Renal cortex interstitium (tissue), 11 donors: ENCODE results near the gene TFDP1. TPM values are rescaled to one million over a fixed set of nuclear protein-coding genes. Genes with fewer than 3 reads are reported as not detected.
"Not testable (repeated sequence)": the region's sequence is repeated elsewhere in the genome, so short reads cannot be mapped to it uniquely, and the experiment has no call there.

Experiments
- DNase-seq, 11 donors: peaks; one replicate each; pipeline ENCODE4 v3.0.0-alpha.2; 2013; ENCODE audit warnings: low read depth in 9 of 11, low spot score in 4 of 11; ENCODE audit errors: extremely low read depth in 1 of 11
- polyA plus RNA-seq, 3 donors: library from polyadenylated mRNA; unstranded; fragments of 120-200 nt; gene quantifications; one replicate each; pipeline ENCODE4 v1.2.1, GENCODE V29; 2013; ENCODE audit not compliant: insufficient read length in 3 of 3

Gene TFDP1
- polyA plus RNA-seq, 3 donors: 87.3 to 99.4 (median 92.3) TPM

DNA sequence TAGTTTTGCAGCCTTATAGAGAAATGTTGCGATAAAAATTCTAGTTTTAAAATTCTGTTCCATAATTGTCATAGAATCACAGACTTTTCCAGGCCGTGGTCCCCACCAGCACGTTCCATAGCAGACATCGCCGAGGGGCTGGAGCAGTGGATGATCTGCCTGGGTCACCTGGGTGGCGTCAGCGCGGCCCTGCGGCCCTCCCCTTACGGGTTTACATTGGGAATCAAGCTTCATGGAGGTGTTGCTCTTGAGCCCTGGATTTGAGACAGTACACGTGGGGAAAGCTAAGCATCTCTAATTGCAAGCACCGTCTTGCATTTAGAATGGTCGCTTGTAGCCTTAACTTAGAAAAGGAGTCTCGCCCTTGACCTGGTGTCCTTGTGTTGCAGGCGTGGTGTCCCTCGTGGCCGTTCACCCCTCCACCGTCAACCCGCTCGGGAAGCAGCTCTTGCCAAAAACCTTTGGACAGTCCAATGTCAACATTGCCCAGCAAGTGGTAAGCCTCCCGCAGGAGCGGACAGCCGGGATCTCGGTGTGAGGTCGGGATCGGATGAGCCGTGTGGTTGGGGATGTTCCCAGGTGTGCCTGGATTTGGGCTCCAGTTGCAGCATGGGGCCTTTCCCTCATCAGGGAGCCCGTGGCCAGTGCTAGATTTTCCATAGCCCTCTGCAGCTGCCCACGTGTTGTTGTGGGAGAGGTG, 38.4 kb downstream of the TFDP1 start:
- no peak for DNase-seq

DNA sequence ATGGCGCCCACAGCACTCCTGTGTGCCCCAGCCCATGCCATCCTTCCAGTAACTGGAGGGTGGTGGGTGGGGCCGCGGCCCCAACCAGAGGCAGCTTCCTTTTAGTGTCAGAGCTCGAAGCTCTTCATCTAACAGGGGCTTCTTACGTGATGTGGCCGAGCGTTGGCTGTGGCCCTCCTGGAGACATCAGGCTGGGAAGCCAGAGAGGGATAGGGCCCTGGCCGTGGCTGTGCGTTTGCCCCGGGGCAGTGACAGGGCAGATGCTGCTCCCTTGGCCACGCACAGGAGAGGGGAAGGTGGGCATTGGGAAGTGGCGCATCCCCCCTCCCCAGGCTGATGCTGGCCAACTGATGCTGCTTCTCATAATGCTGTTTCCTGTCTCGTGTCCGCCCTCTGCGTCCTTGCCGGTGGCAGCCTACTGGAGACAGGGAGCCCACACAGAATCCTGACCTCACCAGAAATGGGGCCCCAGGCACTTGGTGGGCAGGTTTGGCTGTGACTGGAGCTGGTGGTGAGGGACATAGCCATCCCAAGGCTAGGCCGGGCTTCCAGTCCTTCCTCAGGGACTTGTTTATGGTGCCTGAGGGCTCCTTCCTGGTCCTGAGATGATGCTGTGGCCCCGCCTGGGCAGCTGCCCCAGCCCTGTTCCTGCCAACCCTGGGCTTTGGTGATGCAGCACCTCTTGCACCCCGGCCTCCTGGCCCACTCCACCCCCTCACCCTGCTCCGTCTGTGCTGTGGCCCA, 39.1 kb downstream of the TFDP1 start:
- no peak for DNase-seq

DNA sequence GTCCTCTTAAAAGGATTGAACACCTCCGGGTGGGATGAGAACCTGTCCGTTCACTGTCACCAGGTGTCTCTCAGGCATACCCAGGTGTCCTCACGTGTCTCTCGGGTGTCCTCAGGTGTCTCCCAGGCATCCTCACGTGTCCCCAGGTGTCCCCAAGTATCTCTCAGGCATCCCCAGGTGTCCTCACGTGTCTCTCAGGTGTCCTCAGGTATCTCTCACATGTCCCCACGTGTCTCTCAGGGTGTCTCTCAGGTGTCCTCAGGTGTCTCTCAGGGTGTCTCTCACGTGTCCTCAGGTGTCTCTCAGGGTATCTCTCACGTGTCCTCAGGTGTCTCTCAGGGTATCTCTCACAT, 39.7 kb downstream of the TFDP1 start:
- DNase-seq: no peak

DNA sequence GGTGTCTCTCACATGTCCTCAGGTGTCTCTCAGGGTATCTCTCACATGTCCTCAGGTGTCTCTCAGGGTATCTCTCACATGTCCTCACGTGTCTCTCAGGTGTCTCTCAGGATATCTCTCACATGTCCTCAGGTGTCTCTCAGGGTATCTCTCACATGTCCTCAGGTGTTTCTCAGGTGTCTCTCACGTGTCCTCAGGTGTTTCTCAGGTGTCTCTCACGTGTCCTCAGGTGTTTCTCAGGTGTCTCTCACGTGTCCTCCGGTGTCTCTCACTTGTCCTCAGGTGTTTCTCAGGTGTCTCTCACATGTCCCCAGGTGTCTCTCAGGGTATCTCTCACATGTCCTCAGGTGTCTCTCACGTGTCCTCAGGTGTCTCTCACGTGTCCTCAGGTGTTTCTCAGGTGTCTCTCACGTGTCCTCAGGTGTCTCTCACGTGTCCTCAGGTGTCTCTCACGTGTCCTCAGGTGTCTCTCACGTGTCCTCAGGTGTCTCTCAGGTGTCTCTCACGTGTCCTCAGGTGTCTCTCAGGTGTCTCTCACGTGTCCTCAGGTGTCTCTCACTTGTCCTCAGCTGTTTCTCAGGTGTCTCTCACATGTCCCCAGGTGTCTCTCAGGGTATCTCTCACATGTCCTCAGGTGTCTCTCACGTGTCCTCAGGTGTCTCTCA, 40.2 kb downstream of the TFDP1 start:
- DNase-seq: not testable (repeated sequence)

DNA sequence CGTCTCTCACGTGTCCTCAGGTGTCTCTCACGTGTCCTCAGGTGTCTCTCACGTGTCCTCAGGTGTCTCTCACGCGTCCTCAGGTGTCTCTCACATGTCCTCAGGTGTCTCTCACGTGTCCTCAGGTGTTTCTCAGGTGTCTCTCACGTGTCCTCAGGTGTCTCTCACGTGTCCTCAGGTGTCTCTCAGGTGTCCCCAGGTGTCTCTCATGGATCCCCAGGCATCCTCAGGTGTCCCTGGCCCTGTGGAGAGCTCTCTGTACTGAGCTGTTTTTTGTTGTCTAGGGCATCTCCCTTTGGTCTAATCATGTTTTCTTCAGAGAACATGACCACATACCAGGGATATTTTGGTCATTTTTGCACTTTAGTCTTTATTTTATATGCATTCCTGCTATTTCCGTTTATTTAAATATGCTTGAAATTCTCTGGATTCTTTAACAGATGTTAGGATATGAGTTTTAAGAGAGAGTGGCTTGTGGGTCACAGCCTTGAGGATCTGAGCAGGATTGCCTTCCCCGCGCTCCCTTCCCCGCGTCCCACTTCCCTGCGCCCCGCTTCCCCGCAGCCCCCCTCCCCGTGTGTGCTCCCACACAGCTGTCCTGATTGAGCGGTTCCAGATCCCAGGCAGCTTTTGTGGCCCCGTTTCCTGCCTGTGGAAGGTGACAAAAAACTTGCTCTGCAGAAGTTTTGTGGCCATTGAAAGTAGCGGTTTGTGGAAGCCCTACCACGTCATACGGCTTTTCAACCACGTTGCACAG, 41.6 kb downstream of the TFDP1 start:
- no peak for DNase-seq

DNA sequence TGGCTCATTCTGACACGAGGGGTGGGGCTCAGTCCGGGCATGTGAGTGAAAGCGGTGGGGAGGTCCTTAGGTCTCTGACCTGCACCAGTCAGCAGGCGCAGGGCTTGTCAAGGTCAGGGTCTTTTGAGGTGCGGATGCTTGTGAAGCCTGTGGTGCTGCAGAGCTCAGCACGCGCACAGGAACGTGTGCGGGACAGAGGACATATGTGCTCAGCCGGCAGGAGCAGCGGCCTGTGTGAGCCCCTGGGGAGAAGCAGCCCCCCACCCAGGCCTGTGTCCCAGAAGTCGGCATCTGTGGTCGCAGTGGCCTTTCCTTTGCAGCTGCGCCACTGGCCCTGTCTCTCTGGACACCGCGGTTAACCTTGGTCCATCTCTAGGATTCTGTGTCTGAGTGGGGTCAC, 42.6 kb downstream of the TFDP1 start:
- DNase-seq: no peak

GRCh38 chr13:113628291-113629270, 44.0 kb downstream of the TFDP1 start:
- no peak for DNase-seq

DNA sequence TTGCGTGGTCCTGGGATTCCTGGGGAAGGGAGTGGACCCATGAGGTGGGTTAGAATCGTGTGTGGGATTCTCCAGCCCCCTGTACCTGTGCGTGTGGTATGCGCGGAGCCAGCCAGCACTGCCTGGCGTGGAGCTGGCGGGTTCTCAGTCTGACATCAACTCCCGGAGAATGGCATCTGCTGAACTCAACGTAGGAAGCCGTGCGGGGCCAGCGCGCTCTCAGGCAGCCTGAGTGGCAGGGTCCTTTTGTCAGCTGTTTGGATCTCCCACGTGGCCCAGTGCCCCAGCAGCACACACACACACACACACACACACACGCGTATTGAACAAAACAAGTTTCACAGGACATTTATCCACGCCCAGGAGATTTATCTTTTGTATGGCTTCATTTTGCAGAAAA, 45.3 kb downstream of the TFDP1 start:
- no peak for DNase-seq

GRCh38 chr13:113630296-113630695, 45.7 kb downstream of the TFDP1 start:
- DNase-seq: no peak

- no peak for DNase-seq
These were observed 46.3 kb downstream of the TFDP1 start for GRCh38 chr13:113630804-113631203.

GRCh38 chr13:113631341-113632095, 47.0 kb downstream of the TFDP1 start:
- no peak for DNase-seq

DNA sequence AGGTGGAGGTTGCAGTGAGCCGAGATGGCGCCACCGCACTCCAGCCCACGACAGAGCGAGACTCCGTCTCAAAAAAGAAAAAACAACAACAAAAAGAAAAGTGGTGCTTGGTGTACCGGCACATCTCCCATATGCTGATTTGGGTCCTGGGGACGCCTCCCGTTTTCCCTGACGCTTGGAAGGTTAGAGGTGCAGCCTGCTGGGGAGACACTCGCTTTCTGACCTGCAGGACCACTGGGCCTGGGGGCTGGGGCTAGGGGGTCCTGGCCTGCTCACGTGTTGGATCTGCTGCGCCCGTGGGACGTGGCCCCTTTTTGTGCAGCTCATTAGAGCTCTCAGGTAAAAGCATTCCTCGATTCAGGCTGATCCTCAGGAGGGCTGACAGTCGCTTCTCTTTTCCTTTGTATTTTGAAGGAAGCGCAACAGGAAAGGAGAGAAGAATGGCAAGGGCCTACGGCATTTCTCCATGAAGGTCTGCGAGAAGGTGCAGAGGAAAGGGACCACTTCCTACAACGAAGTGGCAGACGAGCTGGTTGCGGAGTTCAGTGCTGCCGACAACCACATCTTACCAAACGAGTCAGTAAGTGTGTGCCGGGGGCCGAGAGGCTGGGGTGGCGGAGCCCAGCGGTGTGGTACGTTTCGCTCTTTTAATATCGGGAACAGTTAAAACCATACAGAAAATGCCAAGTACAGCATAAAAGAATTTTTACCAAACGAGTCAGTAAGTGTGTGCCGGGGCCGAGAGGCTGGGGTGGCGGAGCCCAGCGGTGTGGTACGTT, 48.3 kb downstream of the TFDP1 start:
- no peak for DNase-seq

- no peak for DNase-seq
These were observed 48.9 kb downstream of the TFDP1 start for GRCh38 chr13:113633485-113633873.

DNA sequence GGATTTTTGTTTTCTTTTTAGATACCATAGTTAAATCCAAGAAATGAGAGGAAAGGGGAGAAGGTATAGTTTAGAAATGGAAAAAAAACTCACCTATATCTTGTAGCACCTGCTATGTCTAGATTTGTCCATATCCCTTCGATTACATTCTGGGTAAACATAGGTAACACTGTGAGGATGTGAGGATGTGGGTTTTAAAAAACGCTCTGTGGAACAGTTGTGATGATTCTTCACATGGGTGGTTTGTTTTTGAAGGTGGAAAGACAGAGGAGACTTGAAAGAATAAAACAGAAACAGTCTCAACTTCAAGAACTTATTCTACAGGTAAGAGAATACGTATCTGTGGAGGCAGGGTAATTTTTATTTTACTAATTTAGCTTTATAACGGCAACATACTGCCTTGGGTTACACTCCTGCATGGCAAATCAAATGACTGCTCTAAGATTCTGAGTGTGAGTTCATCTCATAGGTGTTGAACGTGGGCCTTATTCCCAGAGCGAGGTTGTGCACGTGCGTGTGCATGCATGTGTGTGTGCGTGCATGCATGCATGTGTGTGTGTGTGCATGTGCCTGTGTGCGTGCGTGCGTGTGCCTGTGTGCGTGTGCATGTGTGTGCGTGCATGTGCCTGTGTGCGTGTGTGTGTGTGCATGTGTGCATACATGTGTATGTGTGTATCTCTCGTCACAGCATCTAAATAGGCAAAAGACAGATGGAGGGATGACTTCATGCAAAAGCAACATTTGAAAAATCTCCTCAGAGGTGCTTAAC, 49.9 kb downstream of the TFDP1 start:
- no peak for DNase-seq

DNA sequence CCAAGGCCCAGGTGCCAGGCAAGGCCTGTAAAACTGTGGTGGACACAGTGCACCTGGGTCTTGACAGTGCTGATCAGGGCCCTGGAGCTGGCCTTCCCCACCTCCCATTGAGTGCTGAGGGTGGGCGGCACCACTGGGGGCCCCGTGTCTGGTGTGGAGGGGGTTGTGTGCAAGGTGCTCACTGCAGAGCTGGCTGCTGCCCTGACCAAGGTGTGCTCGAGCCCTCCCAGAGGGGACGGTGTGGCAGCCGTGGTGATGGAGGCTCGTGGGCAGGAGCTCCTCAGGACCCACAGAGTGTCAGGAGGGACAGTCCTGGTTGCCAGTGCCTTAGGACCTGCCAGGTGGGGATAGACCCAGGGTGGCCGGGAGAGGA, 50.5 kb downstream of the TFDP1 start:
- no peak for DNase-seq

DNA sequence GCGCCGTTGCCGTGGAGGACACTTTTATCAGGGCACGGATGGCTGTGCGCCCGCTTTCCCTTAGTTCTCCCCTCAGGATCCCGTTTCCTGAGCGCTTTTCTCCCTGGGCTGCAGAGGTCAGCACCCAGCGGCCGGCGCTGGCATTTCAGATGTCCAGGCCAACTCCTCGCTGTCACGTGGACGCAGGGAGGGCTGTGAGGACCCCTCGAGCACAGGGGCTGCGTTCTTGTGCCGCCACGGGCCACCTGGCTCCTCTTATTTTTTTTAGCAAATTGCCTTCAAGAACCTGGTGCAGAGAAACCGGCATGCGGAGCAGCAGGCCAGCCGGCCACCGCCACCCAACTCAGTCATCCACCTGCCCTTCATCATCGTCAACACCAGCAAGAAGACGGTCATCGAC, 51.2 kb downstream of the TFDP1 start:
- DNase-seq: no peak
